ENCODE results near the gene LRIT2. TPM values are rescaled to one million over a fixed set of nuclear protein-coding genes. Genes with fewer than 3 reads are reported as not detected.

Gene LRIT2
- not detected for total RNA-seq

GRCh38 chr10:84225427-84226173 lies at the start of gene LRIT2:
LRIT2 (minus strand) TSS chr10:84225544; CDS start chr10:84225520, 24 bp downstream.
- DNase-seq (ENCODE audit: low spot score): no peak
- no peak for ATAC-seq
- H3K27ac Mint-ChIP-seq: no peak within 1 kb of the TSS

GRCh38 chr10:84270708-84271107 lies 45.4 kb upstream of the LRIT2 start:
- H3K4me3 Mint-ChIP-seq: no peak overlapping the region

More at GRCh38 chr10:84225427-84226173, at the start of gene LRIT2:
- Mint-ChIP-seq H3K36me3 (no peaks in the 10 kb centered on the region), H3K9me3 (no peaks in the 10 kb centered on the region), H3K4me1 (ENCODE audit: low read depth in 2 of 2) (no peaks in the 10 kb centered on the region), H3K4me3 (no peak within 1 kb of the TSS), H3K27me3 (peaks cover 22 to 31% of the 10 kb centered on the region in 2 donors)

GRCh38 chr10:84269773-84270172 lies 44.4 kb upstream of the LRIT2 start:
- no peaks in the 10 kb centered on the region for H3K9me3 Mint-ChIP-seq
- H3K4me3 Mint-ChIP-seq: no peak overlapping the region
- no peak for DNase-seq (ENCODE audit: low spot score)
- peak overlapping the region in 1 of 2 donors; percentile 10 for H3K27ac Mint-ChIP-seq
- H3K27me3 Mint-ChIP-seq: peaks cover 9 to 14% of the 10 kb centered on the region in 2 donors
- no peaks in the 10 kb centered on the region for H3K36me3 Mint-ChIP-seq
- no peak for ATAC-seq
- peaks cover 12 to 13% of the 10 kb centered on the region in 2 donors for H3K4me1 Mint-ChIP-seq (ENCODE audit: low read depth in 2 of 2)

More at GRCh38 chr10:84270708-84271107, 45.4 kb upstream of the LRIT2 start:
- Mint-ChIP-seq H3K4me1 (ENCODE audit: low read depth in 2 of 2) (peaks cover 12% of the 10 kb centered on the region in 2 donors), H3K27me3 (peaks cover 8 to 17% of the 10 kb centered on the region in 2 donors), H3K9me3 (no peaks in the 10 kb centered on the region), H3K27ac (no peak overlapping the region), H3K36me3 (no peaks in the 10 kb centered on the region)
- ATAC-seq (no peak), DNase-seq (ENCODE audit: low spot score) (no peak)

GRCh38 chr10:84269162-84269561 lies 43.8 kb upstream of the LRIT2 start:
- ATAC-seq (no peak), DNase-seq (ENCODE audit: low spot score) (no peak)
- Mint-ChIP-seq H3K27ac (peak overlapping the region in 1 of 2 donors; percentile 10), H3K27me3 (peaks cover 15 to 17% of the 10 kb centered on the region in 2 donors), H3K4me3 (no peak overlapping the region), H3K4me1 (ENCODE audit: low read depth in 2 of 2) (peaks cover 15 to 18% of the 10 kb centered on the region in 2 donors), H3K36me3 (no peaks in the 10 kb centered on the region), H3K9me3 (no peaks in the 10 kb centered on the region)

GRCh38 chr10:84267503-84268126 lies 42.3 kb upstream of the LRIT2 start:
- peaks cover 15 to 18% of the 10 kb centered on the region in 2 donors for H3K4me1 Mint-ChIP-seq (ENCODE audit: low read depth in 2 of 2)
- ATAC-seq: peak; percentile 78 to 85

DNA sequence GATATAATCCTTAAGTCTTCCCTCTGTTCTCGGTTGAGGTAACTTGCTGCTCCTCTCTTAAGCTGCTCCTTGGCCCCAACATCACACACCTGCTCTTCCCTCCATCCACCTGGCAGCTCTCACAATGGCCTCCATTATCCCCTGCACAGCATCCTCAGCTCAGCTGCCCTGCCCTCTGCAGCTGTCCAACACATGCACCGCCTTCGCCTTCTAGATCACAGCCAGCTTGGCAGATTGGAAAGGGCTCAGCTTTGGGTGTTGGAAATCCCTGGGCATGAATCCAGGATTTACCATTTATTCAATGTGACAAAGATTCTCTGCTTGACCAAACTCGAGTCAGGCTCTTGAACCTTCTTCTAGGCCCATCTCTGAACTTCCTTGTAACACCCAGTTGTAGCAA lies 40.1 kb upstream of the LRIT2 start:
- Mint-ChIP-seq H3K27me3 (peaks cover 16 to 33% of the 10 kb centered on the region in 2 donors), H3K4me3 (no peak overlapping the region), H3K36me3 (no peaks in the 10 kb centered on the region), H3K4me1 (ENCODE audit: low read depth in 2 of 2) (peaks cover 15 to 18% of the 10 kb centered on the region in 2 donors), H3K9me3 (no peaks in the 10 kb centered on the region), H3K27ac (peak overlapping the region in 1 of 2 donors; percentile 55)
- ATAC-seq: no peak
- no peak for DNase-seq (ENCODE audit: low spot score)

More at GRCh38 chr10:84267503-84268126, 42.3 kb upstream of the LRIT2 start:
- Mint-ChIP-seq H3K4me3 (no peak overlapping the region), H3K36me3 (no peaks in the 10 kb centered on the region), H3K27ac (peak overlapping the region; percentile 19 to 79), H3K9me3 (no peaks in the 10 kb centered on the region), H3K27me3 (peaks cover 21 to 28% of the 10 kb centered on the region in 2 donors)
- DNase-seq (ENCODE audit: low spot score): peak; percentile 70

DNA sequence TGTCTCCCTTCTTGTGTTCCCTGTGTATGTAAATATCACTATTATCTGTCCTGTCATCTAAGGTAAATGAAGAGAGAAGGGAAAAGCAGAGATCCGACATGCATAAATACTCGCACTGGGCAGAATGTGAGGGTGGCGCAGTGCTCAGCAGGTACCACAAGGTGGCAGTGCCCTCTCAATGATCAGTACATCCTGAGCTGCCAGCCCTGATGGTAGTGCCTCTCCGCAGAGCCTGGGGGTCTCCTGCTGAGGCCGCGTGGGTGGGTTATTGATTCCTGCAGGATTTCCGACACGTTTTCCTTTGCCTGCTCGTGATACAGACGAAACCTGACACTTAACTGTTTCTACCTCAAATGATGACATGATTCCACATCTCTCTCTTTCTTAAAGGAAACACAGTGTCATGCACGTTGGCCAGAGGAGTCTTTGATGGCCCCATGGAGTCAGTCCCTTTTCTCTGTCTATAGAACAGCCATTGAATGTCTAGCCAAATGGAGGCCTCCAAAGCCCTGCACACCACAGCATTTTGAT lies 39.3 kb upstream of the LRIT2 start:
- ATAC-seq: peak; percentile 83 to 90
- Mint-ChIP-seq H3K27ac (no peak overlapping the region), H3K4me3 (no peak overlapping the region)

DNA sequence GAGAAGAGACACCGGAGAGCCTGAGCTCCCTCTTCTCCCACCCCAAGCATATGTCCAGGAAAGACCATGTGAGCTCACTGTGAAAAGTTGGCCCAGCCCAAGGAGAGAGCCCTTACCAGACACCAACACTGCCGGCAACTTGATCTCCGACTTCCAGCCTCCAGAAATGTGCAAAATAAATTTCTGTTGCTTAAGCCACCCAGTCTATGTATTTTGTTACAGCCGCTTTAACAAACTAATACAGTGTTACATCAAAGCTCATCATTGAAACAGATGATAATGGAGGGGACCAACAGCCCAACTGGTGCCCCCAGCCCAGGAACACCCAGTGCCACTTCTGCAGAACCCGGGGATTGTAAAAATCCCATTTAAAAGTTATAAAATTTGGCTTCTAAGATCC lies 38.4 kb upstream of the LRIT2 start:
- Mint-ChIP-seq H3K4me1 (ENCODE audit: low read depth in 2 of 2) (peaks cover 15 to 18% of the 10 kb centered on the region in 2 donors), H3K27me3 (peaks cover 15 to 41% of the 10 kb centered on the region in 2 donors), H3K4me3 (no peak overlapping the region), H3K27ac (no peak overlapping the region), H3K36me3 (no peaks in the 10 kb centered on the region), H3K9me3 (no peaks in the 10 kb centered on the region)
- ATAC-seq: no peak
- no peak for DNase-seq (ENCODE audit: low spot score)

More for the DNA sequence above, 39.3 kb upstream of the LRIT2 start:
- no peaks in the 10 kb centered on the region for H3K9me3 Mint-ChIP-seq
- peak; percentile 72 for DNase-seq (ENCODE audit: low spot score)
- H3K4me1 Mint-ChIP-seq (ENCODE audit: low read depth in 2 of 2): peaks cover 15 to 18% of the 10 kb centered on the region in 2 donors
- H3K36me3 Mint-ChIP-seq: no peaks in the 10 kb centered on the region
- peaks cover 17 to 35% of the 10 kb centered on the region in 2 donors for H3K27me3 Mint-ChIP-seq

- Mint-ChIP-seq H3K27ac (no peak overlapping the region), H3K4me1 (ENCODE audit: low read depth in 2 of 2) (peaks cover 6 to 16% of the 10 kb centered on the region in 2 donors), H3K9me3 (no peaks in the 10 kb centered on the region), H3K36me3 (no peaks in the 10 kb centered on the region), H3K27me3 (peaks cover 13 to 42% of the 10 kb centered on the region in 2 donors), H3K4me3 (no peak overlapping the region)
- DNase-seq (ENCODE audit: low spot score) (no peak), ATAC-seq (no peak)
These were observed 37.0 kb upstream of the LRIT2 start for GRCh38 chr10:84262190-84262956.

- Mint-ChIP-seq H3K9me3 (no peaks in the 10 kb centered on the region), H3K27ac (no peak overlapping the region), H3K27me3 (peaks cover 17 to 42% of the 10 kb centered on the region in 2 donors), H3K4me1 (ENCODE audit: low read depth in 2 of 2) (peaks cover 3 to 12% of the 10 kb centered on the region in 2 donors), H3K4me3 (no peak overlapping the region), H3K36me3 (no peaks in the 10 kb centered on the region)
- no peak for ATAC-seq
- DNase-seq (ENCODE audit: low spot score): no peak
These were observed 36.0 kb upstream of the LRIT2 start for GRCh38 chr10:84261236-84261915.

DNA sequence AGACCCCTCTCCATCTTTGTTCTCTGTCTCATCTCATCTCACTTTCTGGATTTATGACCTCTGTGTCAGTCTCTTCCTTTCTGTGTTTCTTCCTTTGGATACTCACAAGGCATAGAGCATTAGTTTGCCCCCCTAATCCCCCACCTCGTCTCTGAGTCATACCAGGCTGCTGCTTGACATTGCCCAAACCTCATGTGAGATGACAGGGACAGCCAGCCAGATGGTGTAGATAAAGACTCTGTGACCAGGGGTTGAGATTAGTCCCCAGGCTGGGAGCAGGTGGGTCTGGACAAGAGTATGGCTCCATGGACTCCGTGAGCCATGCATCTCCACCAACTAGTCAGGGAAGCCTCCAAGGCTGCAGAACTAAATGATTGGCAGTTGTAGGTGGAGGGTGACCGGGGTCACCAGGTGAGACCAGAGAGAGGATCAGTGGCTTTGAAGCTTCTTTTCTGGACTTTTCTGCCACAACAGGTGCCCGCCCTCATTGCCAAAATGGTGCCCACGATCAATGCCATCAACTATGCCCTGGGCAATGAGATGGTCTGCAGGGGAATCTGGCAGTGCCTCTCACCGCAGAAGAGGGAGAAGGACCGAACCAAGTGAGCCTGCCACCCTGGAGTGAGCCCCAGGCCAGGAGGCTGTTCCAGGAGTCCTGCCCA lies 32.8 kb upstream of the LRIT2 start:
- Mint-ChIP-seq H3K27ac (no peak overlapping the region), H3K36me3 (no peaks in the 10 kb centered on the region), H3K9me3 (no peaks in the 10 kb centered on the region), H3K4me1 (ENCODE audit: low read depth in 2 of 2) (peaks cover 0 to 5% of the 10 kb centered on the region in 2 donors), H3K27me3 (peaks cover 13 to 35% of the 10 kb centered on the region in 2 donors), H3K4me3 (no peak overlapping the region)
- no peak for ATAC-seq
- no peak for DNase-seq (ENCODE audit: low spot score)

DNA sequence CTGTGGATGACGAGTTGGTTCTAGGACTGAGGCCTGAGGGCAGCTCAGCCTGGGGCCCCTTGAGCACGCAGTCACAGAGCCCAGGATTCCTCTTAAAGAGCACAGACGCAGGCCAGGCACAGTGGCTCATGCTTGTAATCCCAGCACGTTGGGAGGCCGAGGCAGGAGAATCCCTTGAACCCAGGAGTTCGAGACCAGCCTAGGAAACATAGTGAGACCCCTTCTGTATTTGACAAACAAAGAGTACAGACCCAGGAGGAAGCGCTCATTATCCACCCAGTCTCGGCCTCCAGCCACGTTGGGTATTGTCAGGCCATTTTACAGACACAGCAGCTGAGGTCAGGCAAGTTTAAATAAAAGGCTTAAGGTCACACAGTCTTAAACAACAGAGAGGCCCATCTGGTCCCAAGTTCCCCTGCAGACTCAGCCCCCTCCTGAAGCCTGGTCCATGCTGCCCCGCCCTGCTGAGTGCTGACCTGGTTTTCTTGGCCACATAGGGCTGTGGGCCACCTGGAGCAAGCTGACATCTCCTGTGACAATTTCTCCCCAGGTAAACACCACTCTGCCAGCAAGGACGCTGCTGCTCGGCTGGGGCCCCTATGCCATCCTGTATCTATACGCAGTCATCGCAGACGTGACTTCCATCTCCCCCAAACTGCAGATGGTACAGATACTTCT lies 32.1 kb upstream of the LRIT2 start:
- Mint-ChIP-seq H3K36me3 (no peaks in the 10 kb centered on the region), H3K4me1 (ENCODE audit: low read depth in 2 of 2) (peaks cover 0 to 5% of the 10 kb centered on the region in 2 donors), H3K4me3 (no peak overlapping the region), H3K27ac (no peak overlapping the region), H3K9me3 (no peaks in the 10 kb centered on the region), H3K27me3 (peaks cover 13 to 28% of the 10 kb centered on the region in 2 donors)
- no peak for ATAC-seq
- no peak for DNase-seq (ENCODE audit: low spot score)
